ENCODE results near the gene NET1. TPM values are rescaled to one million over a fixed set of nuclear protein-coding genes. Genes with fewer than 3 reads are reported as not detected.

NET1 gene
- total RNA-seq, 4 donors from 2014 or later: 90.0 to 311 (median 289) TPM

DNA sequence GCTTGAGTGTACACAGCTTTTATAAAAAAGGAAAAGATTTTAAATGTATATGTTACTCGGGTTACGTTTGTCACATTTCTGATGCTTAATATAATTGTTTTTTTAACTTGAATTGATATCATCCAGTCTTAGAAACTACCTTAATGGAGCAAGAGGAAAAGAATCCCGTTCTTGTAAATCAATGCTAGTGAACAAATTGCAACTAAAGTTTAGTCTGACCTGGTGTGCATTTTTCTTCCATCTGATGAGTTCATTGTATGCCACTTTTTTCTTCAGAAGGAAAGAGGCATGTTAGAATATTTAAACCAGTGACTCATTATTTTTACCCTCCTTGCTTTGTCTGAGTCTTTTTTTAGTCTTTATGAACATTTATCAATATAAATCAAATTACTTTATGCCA lies 34.7 kb downstream of the NET1 start:
- WGBS, 2 donors (ENCODE audit: low coverage in 1 of 2): 12 to 21% methylated on average over 3 of the region's 3 CpGs
- Histone ChIP-seq H3K9me3 (no peaks in the 10 kb centered on the region), H3K4me3 (peak overlapping the region; percentile 40 to 75 (median 50)), H3K4me1 (peaks cover 14 to 60% (median 52%) of the 10 kb centered on the region in 4 donors), H3K27ac (peak overlapping the region; percentile 84 to 94 (median 90)), H3K36me3 (peaks cover 0 to 2% (median under 1%) of the 10 kb centered on the region in 4 donors), H3K27me3 (no peaks in the 10 kb centered on the region)
- no peak for TF ChIP-seq POLR2A (IDR thresholded peaks at IDR 0.05)
- TF ChIP-seq, protein P1, sequence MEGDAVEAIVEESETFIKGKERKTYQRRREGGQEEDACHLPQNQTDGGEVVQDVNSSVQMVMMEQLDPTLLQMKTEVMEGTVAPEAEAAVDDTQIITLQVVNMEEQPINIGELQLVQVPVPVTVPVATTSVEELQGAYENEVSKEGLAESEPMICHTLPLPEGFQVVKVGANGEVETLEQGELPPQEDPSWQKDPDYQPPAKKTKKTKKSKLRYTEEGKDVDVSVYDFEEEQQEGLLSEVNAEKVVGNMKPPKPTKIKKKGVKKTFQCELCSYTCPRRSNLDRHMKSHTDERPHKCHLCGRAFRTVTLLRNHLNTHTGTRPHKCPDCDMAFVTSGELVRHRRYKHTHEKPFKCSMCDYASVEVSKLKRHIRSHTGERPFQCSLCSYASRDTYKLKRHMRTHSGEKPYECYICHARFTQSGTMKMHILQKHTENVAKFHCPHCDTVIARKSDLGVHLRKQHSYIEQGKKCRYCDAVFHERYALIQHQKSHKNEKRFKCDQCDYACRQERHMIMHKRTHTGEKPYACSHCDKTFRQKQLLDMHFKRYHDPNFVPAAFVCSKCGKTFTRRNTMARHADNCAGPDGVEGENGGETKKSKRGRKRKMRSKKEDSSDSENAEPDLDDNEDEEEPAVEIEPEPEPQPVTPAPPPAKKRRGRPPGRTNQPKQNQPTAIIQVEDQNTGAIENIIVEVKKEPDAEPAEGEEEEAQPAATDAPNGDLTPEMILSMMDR (IDR thresholded peaks at IDR 0.05): no peak
- TF ChIP-seq EP300 (IDR thresholded peaks at IDR 0.05; ENCODE audit: low read depth): no peak
- no peak for TF ChIP-seq POLR2AphosphoS5 (IDR thresholded peaks at IDR 0.05)
- in situ Hi-C loops (cut with MboI; ENCODE audit: low pct_ligation_motif_present in 1 of 4, low pct_unique_long_range_greater_than_20kb in 1 of 4, low sequenced_read_pairs in 3 of 4) (loop anchor here in 3 of 4 donors (10.0 to 25.0 kb wide), 2 partner anchors 178 to 415 kb away; no protein-coding TSS in a partner anchor), intact Hi-C loops (cut with DNase I; ENCODE audit: low total_unique reads) (loop anchor here (10.0 kb wide), 1 partner anchor 428 kb away; no protein-coding TSS in a partner anchor)
- DNase-seq: no peak

DNA sequence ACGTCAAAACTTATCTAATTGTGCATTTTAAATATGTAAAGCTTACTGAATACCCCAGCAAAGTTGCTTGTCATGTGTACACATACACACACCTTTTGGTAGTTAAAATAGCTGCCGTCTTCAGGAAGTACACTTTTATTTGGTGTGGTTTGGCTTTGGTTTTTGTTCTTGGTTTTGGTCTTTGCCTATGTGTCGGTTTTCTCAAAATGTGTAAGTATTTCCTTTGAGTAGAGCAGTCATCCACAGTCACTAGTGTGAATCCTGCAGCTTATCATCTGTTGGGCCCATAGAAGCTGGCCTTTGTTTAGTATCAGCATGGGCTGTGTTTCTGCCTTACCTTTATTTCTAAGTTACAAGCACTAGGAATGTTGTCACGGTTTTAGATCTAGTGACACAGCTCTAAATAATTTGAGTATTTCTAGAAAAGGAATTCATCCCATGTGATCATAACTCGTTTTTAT lies 35.3 kb downstream of the NET1 start:
- Histone ChIP-seq H3K9me3 (no peaks in the 10 kb centered on the region), H3K27me3 (no peaks in the 10 kb centered on the region), H3K36me3 (peaks cover 0 to 8% (median 3%) of the 10 kb centered on the region in 4 donors), H3K4me1 (peaks cover 14 to 58% (median 52%) of the 10 kb centered on the region in 4 donors), H3K27ac (peak overlapping the region; percentile 84 to 94 (median 90)), H3K4me3 (peak overlapping the region; percentile 40 to 75 (median 50))
- no peak for DNase-seq
- intact Hi-C loops (cut with DNase I; ENCODE audit: low total_unique reads) (loop anchor here (10.0 kb wide), 1 partner anchor 427 kb away; no protein-coding TSS in a partner anchor), in situ Hi-C loops (cut with MboI; ENCODE audit: low pct_ligation_motif_present in 1 of 4, low pct_unique_long_range_greater_than_20kb in 1 of 4, low sequenced_read_pairs in 3 of 4) (loop anchor here in 3 of 4 donors (10.0 to 25.0 kb wide), 2 partner anchors 177 to 415 kb away; no protein-coding TSS in a partner anchor)
- WGBS, 2 donors (ENCODE audit: low coverage in 1 of 2): 8% methylated on average over 5 of the region's 5 CpGs
- TF ChIP-seq POLR2AphosphoS5 (IDR thresholded peaks at IDR 0.05) (peak in 2 of 3 donors; percentile 46 to 66), POLR2A (IDR thresholded peaks at IDR 0.05) (peak; percentile 57), EP300 (IDR thresholded peaks at IDR 0.05; ENCODE audit: low read depth) (no peak)
- TF ChIP-seq, protein P1 (IDR thresholded peaks at IDR 0.05): no peak

DNA sequence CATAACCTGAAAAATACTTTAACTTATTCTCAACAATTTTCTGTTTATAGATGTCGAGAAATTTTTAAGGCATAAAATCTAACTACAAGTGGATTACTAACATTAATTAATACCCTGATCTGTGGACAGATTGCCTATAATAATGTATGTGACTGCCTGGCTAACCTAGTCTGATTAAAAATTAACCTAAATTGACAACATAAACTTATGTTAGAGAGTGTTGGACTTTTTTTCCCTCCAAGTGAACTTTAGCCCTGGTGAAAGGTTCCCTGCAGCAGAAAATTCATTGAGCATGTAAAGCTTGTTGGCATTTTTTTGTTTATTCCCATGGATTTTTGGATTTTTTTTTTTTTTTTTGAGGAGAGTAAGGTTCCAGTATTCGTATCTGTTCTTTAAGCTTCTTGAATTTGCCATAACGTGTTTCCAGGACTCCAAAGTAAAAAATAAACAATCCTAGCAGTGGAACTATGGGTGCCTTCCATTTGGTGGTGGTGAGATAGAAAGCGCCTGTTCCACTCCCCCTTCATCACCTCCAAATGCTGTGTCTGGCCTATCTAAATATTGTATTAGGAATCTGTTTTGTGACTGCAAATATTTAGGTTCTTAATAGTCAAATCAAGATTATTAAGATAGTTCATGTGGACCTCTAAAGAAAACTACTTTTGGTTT lies 36.1 kb downstream of the NET1 start:
- DNase-seq: no peak
- TF ChIP-seq EP300 (IDR thresholded peaks at IDR 0.05; ENCODE audit: low read depth) (no peak), POLR2AphosphoS5 (IDR thresholded peaks at IDR 0.05) (peak in 2 of 3 donors; percentile 54 to 76), POLR2A (IDR thresholded peaks at IDR 0.05) (peak; percentile 40)
- Histone ChIP-seq H3K9me3 (no peaks in the 10 kb centered on the region), H3K27ac (peak overlapping the region; percentile 84 to 94 (median 90)), H3K4me3 (peak overlapping the region; percentile 40 to 75 (median 50)), H3K4me1 (peaks cover 10 to 61% (median 46%) of the 10 kb centered on the region in 4 donors), H3K36me3 (peaks cover 0 to 15% (median 7%) of the 10 kb centered on the region in 4 donors), H3K27me3 (no peaks in the 10 kb centered on the region)
- in situ Hi-C loops (cut with MboI; ENCODE audit: low pct_ligation_motif_present in 1 of 4, low pct_unique_long_range_greater_than_20kb in 1 of 4, low sequenced_read_pairs in 3 of 4): loop anchor here in 3 of 4 donors (10.0 to 25.0 kb wide), 2 partner anchors 176 to 414 kb away; no protein-coding TSS in a partner anchor
- intact Hi-C loops (cut with DNase I; ENCODE audit: low total_unique reads): loop anchor here (10.0 kb wide), 1 partner anchor 426 kb away; no protein-coding TSS in a partner anchor
- WGBS, 2 donors (ENCODE audit: low coverage in 1 of 2): 24 to 35% methylated on average over 4 of the region's 4 CpGs

DNA sequence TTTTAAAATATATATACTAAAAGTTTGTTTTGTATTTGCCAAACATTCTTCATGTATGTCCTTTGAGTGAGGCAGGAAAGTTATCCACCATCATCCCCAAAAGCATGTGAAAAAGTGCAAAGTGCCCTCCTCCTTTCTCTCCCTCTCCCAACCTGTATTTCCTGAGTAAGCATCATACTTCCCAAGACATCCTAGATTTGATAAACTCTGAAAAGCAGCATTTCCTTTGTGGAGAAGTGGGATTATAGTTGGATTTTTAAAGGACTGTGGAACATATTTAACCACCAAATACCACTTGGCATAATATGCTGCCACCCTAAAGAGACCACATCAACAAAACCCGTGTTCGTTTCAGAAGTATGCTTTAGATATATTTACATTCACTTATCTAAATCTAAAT lies 36.9 kb downstream of the NET1 start:
- in situ Hi-C loops (cut with MboI; ENCODE audit: low pct_ligation_motif_present in 1 of 4, low pct_unique_long_range_greater_than_20kb in 1 of 4, low sequenced_read_pairs in 3 of 4): loop anchor here in 3 of 4 donors (10.0 to 25.0 kb wide), 2 partner anchors 176 to 413 kb away; no protein-coding TSS in a partner anchor
- no peak for DNase-seq
- Histone ChIP-seq H3K9me3 (no peaks in the 10 kb centered on the region), H3K4me3 (peak overlapping the region in 3 of 4 donors; percentile 40 to 75 (median 52)), H3K27me3 (no peaks in the 10 kb centered on the region), H3K27ac (peak overlapping the region; percentile 84 to 94 (median 90)), H3K36me3 (peaks cover 0 to 22% (median 11%) of the 10 kb centered on the region in 4 donors), H3K4me1 (peaks cover 6 to 54% (median 42%) of the 10 kb centered on the region in 4 donors)
- TF ChIP-seq, protein P1 (IDR thresholded peaks at IDR 0.05): no peak
- no peak for TF ChIP-seq POLR2A (IDR thresholded peaks at IDR 0.05)
- TF ChIP-seq EP300 (IDR thresholded peaks at IDR 0.05; ENCODE audit: low read depth): no peak
- no peak for TF ChIP-seq POLR2AphosphoS5 (IDR thresholded peaks at IDR 0.05)
- intact Hi-C loops (cut with DNase I; ENCODE audit: low total_unique reads): loop anchor here (10.0 kb wide), 1 partner anchor 426 kb away; no protein-coding TSS in a partner anchor
- 21 to 23% methylated on average over 2 of the region's 2 CpGs for WGBS, 2 donors (ENCODE audit: low coverage in 1 of 2)

All from transverse colon (tissue), 4 donors.